ENCODE data around the gene RNF150. TPM values are rescaled to one million over a fixed set of nuclear protein-coding genes. Genes with fewer than 3 reads are reported as not detected.
"Not testable (repeated sequence)": the region's sequence is repeated elsewhere in the genome, so short reads cannot be mapped to it uniquely, and the experiment has no call there.

Gene RNF150
- total and polyA plus RNA-seq, 4 experiments from 2014 or later: not detected

GRCh38 chr4:141169391-141169790 lies 36.1 kb upstream of the RNF150 start:
- H3K4me1 Mint-ChIP-seq: no peaks in the 10 kb centered on the region
- no peaks in the 10 kb centered on the region for H3K27me3 ChIP-seq (ENCODE audit: insufficient read depth, low read length)
- no peaks in the 10 kb centered on the region for H3K9me3 ChIP-seq (ENCODE audit: control insufficient read depth in 1 of 2, low read length in 2 of 2)
- CTCF ChIA-PET (ENCODE audit: partially characterized antibody): no interaction called here
- POLR2A ChIA-PET (ENCODE audit: partially characterized antibody): no interaction called here
- no peak overlapping the region for H3K4me3 Mint-ChIP-seq
- H3K9me3 Mint-ChIP-seq: peaks cover 0 to 3% (median 0%) of the 10 kb centered on the region in 8 donors
- intact Hi-C loops (cut with micrococcal nuclease): no loop called here
- no peak overlapping the region for H3K4me3 ChIP-seq (ENCODE audit: low read length in 2 of 2)
- no peaks in the 10 kb centered on the region for H3K4me1 ChIP-seq (ENCODE audit: insufficient read depth, low read length)
- H3K36me3 Mint-ChIP-seq: no peaks in the 10 kb centered on the region
- DNase-seq: no peak
- H3K27me3 Mint-ChIP-seq: peaks cover 4 to 11% of the 10 kb centered on the region in 2 donors
- H3K27ac Mint-ChIP-seq: no peak overlapping the region
- H3K27ac ChIP-seq (ENCODE audit: low read depth, low read length): no peak overlapping the region
- no peaks in the 10 kb centered on the region for H3K36me3 ChIP-seq (ENCODE audit: insufficient read depth, low read length)

GRCh38 chr4:141165001-141165400 lies 31.7 kb upstream of the RNF150 start:
- H3K27ac ChIP-seq (ENCODE audit: low read depth, low read length); DNase-seq; H3K4me1 Mint-ChIP-seq; intact Hi-C loops (cut with micrococcal nuclease); H3K36me3 Mint-ChIP-seq; POLR2A ChIA-PET (ENCODE audit: partially characterized antibody); H3K27me3 ChIP-seq (ENCODE audit: insufficient read depth, low read length); H3K36me3 ChIP-seq (ENCODE audit: insufficient read depth, low read length); H3K4me3 Mint-ChIP-seq; H3K9me3 Mint-ChIP-seq; H3K27ac Mint-ChIP-seq; H3K4me1 ChIP-seq (ENCODE audit: insufficient read depth, low read length); H3K4me3 ChIP-seq (ENCODE audit: low read length in 2 of 2); CTCF ChIA-PET (ENCODE audit: partially characterized antibody); H3K9me3 ChIP-seq (ENCODE audit: control insufficient read depth in 1 of 2, low read length in 2 of 2): not testable (repeated sequence)
- H3K27me3 Mint-ChIP-seq: peaks cover 7 to 20% of the 10 kb centered on the region in 2 donors

GRCh38 chr4:141159027-141159426 lies 25.8 kb upstream of the RNF150 start:
- no peaks in the 10 kb centered on the region for H3K36me3 ChIP-seq (ENCODE audit: insufficient read depth, low read length)
- POLR2A ChIA-PET (ENCODE audit: partially characterized antibody): no interaction called here
- Mint-ChIP-seq H3K4me3 (no peak overlapping the region), H3K36me3 (no peaks in the 10 kb centered on the region), H3K9me3 (peaks cover 0 to 5% (median 0%) of the 10 kb centered on the region in 8 donors), H3K27ac (no peak overlapping the region), H3K27me3 (peaks cover 6 to 18% of the 10 kb centered on the region in 2 donors), H3K4me1 (no peaks in the 10 kb centered on the region)
- no peak for DNase-seq
- no peaks in the 10 kb centered on the region for H3K27me3 ChIP-seq (ENCODE audit: insufficient read depth, low read length)
- H3K4me1 ChIP-seq (ENCODE audit: insufficient read depth, low read length): no peaks in the 10 kb centered on the region
- no peak overlapping the region for H3K27ac ChIP-seq (ENCODE audit: low read depth, low read length)
- CTCF ChIA-PET (ENCODE audit: partially characterized antibody): interaction anchor here (0.7 kb wide), 1 partner anchor 7 kb away, joined by 3 read pairs; no protein-coding TSS in a partner anchor
- intact Hi-C loops (cut with micrococcal nuclease): no loop called here
- no peaks in the 10 kb centered on the region for H3K9me3 ChIP-seq (ENCODE audit: control insufficient read depth in 1 of 2, low read length in 2 of 2)
- no peak overlapping the region for H3K4me3 ChIP-seq (ENCODE audit: low read length in 2 of 2)

GRCh38 chr4:141158219-141158618 lies 24.9 kb upstream of the RNF150 start:
- peaks cover 0 to 5% (median 0%) of the 10 kb centered on the region in 8 donors for H3K9me3 Mint-ChIP-seq
- Histone ChIP-seq H3K36me3 (ENCODE audit: insufficient read depth, low read length) (no peaks in the 10 kb centered on the region), H3K4me3 (ENCODE audit: low read length in 2 of 2) (no peak overlapping the region), H3K27me3 (ENCODE audit: insufficient read depth, low read length) (no peaks in the 10 kb centered on the region), H3K9me3 (ENCODE audit: control insufficient read depth in 1 of 2, low read length in 2 of 2) (no peaks in the 10 kb centered on the region), H3K27ac (ENCODE audit: low read depth, low read length) (no peak overlapping the region), H3K4me1 (ENCODE audit: insufficient read depth, low read length) (no peaks in the 10 kb centered on the region)
- no peak overlapping the region for H3K4me3 Mint-ChIP-seq
- no peaks in the 10 kb centered on the region for H3K4me1 Mint-ChIP-seq
- ChIA-PET POLR2A (ENCODE audit: partially characterized antibody) (no interaction called here), CTCF (ENCODE audit: partially characterized antibody) (no interaction called here)
- H3K27ac Mint-ChIP-seq: no peak overlapping the region
- no peaks in the 10 kb centered on the region for H3K36me3 Mint-ChIP-seq
- DNase-seq: peak in 1 of 5 donors; percentile 0
- intact Hi-C loops (cut with micrococcal nuclease): no loop called here
- H3K27me3 Mint-ChIP-seq: peaks cover 5 to 14% of the 10 kb centered on the region in 2 donors

- ChIA-PET POLR2A (ENCODE audit: partially characterized antibody) (no interaction called here), CTCF (ENCODE audit: partially characterized antibody) (interaction anchor here (0.7 kb wide), 1 partner anchor 499 kb away, joined by 3 read pairs; no protein-coding TSS in a partner anchor)
- no peaks in the 10 kb centered on the region for H3K27me3 ChIP-seq (ENCODE audit: insufficient read depth, low read length)
- no peak overlapping the region for H3K4me3 ChIP-seq (ENCODE audit: low read length in 2 of 2)
- no peaks in the 10 kb centered on the region for H3K4me1 ChIP-seq (ENCODE audit: insufficient read depth, low read length)
- Mint-ChIP-seq H3K27ac (no peak overlapping the region), H3K4me1 (no peaks in the 10 kb centered on the region), H3K36me3 (no peaks in the 10 kb centered on the region), H3K9me3 (no peaks in the 10 kb centered on the region), H3K4me3 (no peak overlapping the region), H3K27me3 (peaks cover 8 to 13% of the 10 kb centered on the region in 2 donors)
- no peak for DNase-seq
- no peaks in the 10 kb centered on the region for H3K9me3 ChIP-seq (ENCODE audit: control insufficient read depth in 1 of 2, low read length in 2 of 2)
- intact Hi-C loops (cut with micrococcal nuclease): no loop called here
- H3K36me3 ChIP-seq (ENCODE audit: insufficient read depth, low read length): no peaks in the 10 kb centered on the region
- H3K27ac ChIP-seq (ENCODE audit: low read depth, low read length): no peak overlapping the region
These were observed 22.3 kb upstream of the RNF150 start for GRCh38 chr4:141155586-141155985.

- H3K4me3 ChIP-seq (ENCODE audit: low read length in 2 of 2): no peak overlapping the region
- H3K36me3 ChIP-seq (ENCODE audit: insufficient read depth, low read length): no peaks in the 10 kb centered on the region
- H3K4me1 Mint-ChIP-seq: no peaks in the 10 kb centered on the region
- no peaks in the 10 kb centered on the region for H3K9me3 Mint-ChIP-seq
- no peaks in the 10 kb centered on the region for H3K36me3 Mint-ChIP-seq
- no peak for DNase-seq
- H3K27ac Mint-ChIP-seq: no peak overlapping the region
- H3K4me1 ChIP-seq (ENCODE audit: insufficient read depth, low read length): no peaks in the 10 kb centered on the region
- no peaks in the 10 kb centered on the region for H3K27me3 ChIP-seq (ENCODE audit: insufficient read depth, low read length)
- no peak overlapping the region for H3K27ac ChIP-seq (ENCODE audit: low read depth, low read length)
- intact Hi-C loops (cut with micrococcal nuclease): no loop called here
- ChIA-PET CTCF (ENCODE audit: partially characterized antibody) (no interaction called here), POLR2A (ENCODE audit: partially characterized antibody) (no interaction called here)
- no peaks in the 10 kb centered on the region for H3K9me3 ChIP-seq (ENCODE audit: control insufficient read depth in 1 of 2, low read length in 2 of 2)
- H3K27me3 Mint-ChIP-seq: peaks cover 11 to 13% of the 10 kb centered on the region in 2 donors
- no peak overlapping the region for H3K4me3 Mint-ChIP-seq
These were observed 21.5 kb upstream of the RNF150 start for GRCh38 chr4:141154725-141155124.

- H3K27me3 ChIP-seq (ENCODE audit: insufficient read depth, low read length): no peaks in the 10 kb centered on the region
- peaks cover 11 to 13% of the 10 kb centered on the region in 2 donors for H3K27me3 Mint-ChIP-seq
- no peaks in the 10 kb centered on the region for H3K36me3 ChIP-seq (ENCODE audit: insufficient read depth, low read length)
- H3K4me3 ChIP-seq (ENCODE audit: low read length in 2 of 2): no peak overlapping the region
- POLR2A ChIA-PET (ENCODE audit: partially characterized antibody): no interaction called here
- no peaks in the 10 kb centered on the region for H3K4me1 ChIP-seq (ENCODE audit: insufficient read depth, low read length)
- H3K36me3 Mint-ChIP-seq: no peaks in the 10 kb centered on the region
- H3K9me3 Mint-ChIP-seq: no peaks in the 10 kb centered on the region
- no peak overlapping the region for H3K27ac Mint-ChIP-seq
- H3K4me3 Mint-ChIP-seq: no peak overlapping the region
- DNase-seq: no peak
- CTCF ChIA-PET (ENCODE audit: partially characterized antibody): no interaction called here
- intact Hi-C loops (cut with micrococcal nuclease): no loop called here
- H3K4me1 Mint-ChIP-seq: no peaks in the 10 kb centered on the region
- H3K9me3 ChIP-seq (ENCODE audit: control insufficient read depth in 1 of 2, low read length in 2 of 2): no peaks in the 10 kb centered on the region
- no peak overlapping the region for H3K27ac ChIP-seq (ENCODE audit: low read depth, low read length)
These were observed 20.7 kb upstream of the RNF150 start for GRCh38 chr4:141153751-141154510.
